ENCODE measurements around the gene PDIA5.

Gene PDIA5

DNA sequence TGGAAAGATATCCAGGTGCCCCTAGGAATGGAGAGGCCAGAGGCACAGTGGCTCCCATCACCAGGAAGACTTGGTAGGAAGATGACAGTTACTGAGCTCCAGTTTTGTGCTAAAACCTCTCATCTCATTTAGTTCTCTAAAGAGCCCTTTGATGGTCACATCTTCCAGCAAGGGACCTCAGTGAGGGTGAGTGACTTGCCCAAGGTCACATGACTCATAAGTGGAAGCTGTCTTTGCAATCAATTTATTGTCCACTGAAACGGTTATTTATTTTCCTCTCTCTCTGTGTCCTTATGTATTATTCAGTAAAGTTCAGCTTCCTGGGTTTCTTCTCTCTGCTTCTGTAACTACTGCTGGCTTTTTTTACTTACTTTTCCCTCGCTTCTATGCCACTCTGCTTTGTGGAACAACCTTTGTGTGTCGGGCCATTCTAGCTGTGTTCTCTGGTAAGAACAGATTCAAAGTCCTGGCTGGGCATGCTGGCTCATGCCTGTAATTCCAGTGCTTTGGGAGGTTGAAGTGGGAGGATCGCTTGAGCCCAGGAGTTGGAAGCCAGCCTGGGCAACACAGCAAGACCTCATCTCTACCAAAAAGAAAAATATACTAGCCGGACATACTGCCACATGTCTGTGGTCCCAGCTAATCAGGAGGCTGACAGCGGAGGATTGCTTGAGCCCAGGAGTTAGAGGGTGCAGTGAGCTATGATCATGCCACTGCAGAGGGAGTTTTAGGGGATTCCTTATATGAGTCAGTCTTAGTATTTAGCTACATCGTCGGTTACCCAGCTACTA lies 55.9 kb downstream of the PDIA5 start:
- H3K9ac ChIP-seq (ENCODE audit: low read length) = peak overlapping the region; percentile 71
- H3K18ac ChIP-seq (ENCODE audit: low read depth in 1 of 2, low read length in 2 of 2) = no peak overlapping the region
- no peak overlapping the region for H2BK5ac ChIP-seq (ENCODE audit: low read depth, low read length, poor library complexity, severe bottlenecking)
- WGBS = 88% methylated on average over 8 of the region's 8 CpGs
- H2AFZ ChIP-seq (ENCODE audit: low read depth, low read length) = no peak overlapping the region
- H3K4me1 ChIP-seq (ENCODE audit: control insufficient read depth, insufficient read depth, low read depth, low read length) = peaks cover 1% of the 10 kb centered on the region
- no peak overlapping the region for H2BK12ac ChIP-seq (ENCODE audit: low read length in 2 of 2)
- no peak overlapping the region for H3K4ac ChIP-seq (ENCODE audit: low read depth in 1 of 2, low read length in 2 of 2)
- no peak overlapping the region for H3K4me3 ChIP-seq (ENCODE audit: insufficient read depth in 1 of 2, low read depth in 1 of 2, low read length in 2 of 2)
- H2BK120ac ChIP-seq (ENCODE audit: low read depth, low read length) = no peak overlapping the region
- H4K8ac ChIP-seq (ENCODE audit: low read length) = no peak overlapping the region
- H3K23ac ChIP-seq (ENCODE audit: low read length in 2 of 2) = no peak overlapping the region
- H3K9me3 ChIP-seq (ENCODE audit: control insufficient read depth, low read length) = no peaks in the 10 kb centered on the region
- peaks cover 57 to 89% of the 10 kb centered on the region in 2 experiments for H3K36me3 ChIP-seq (ENCODE audit: control insufficient read depth in 1 of 2, insufficient read depth in 2 of 2, low read depth in 1 of 2, low read length in 2 of 2)
- no peak overlapping the region for H3K14ac ChIP-seq (ENCODE audit: low read length in 2 of 2)
- no peak overlapping the region for H3K4me2 ChIP-seq (ENCODE audit: low read length, poor library complexity, severe bottlenecking)
- DNase-seq = peak; percentile 47
- H2AK5ac ChIP-seq (ENCODE audit: low read length, severe bottlenecking) = no peak overlapping the region
- no peak overlapping the region for H3K27ac ChIP-seq (ENCODE audit: low read length, poor library complexity, severe bottlenecking)
- H2BK15ac ChIP-seq (ENCODE audit: low read depth, poor library complexity, severe bottlenecking) = no peak overlapping the region
- no peaks in the 10 kb centered on the region for H3K79me1 ChIP-seq (replicated peaks; ENCODE audit: low read length, poor library complexity, severe bottlenecking)
- no peak overlapping the region for H4K91ac ChIP-seq (ENCODE audit: low read length)
- no peaks in the 10 kb centered on the region for H3K27me3 ChIP-seq (ENCODE audit: control insufficient read depth in 1 of 2, insufficient read depth in 1 of 2, low read length in 2 of 2)

DNA sequence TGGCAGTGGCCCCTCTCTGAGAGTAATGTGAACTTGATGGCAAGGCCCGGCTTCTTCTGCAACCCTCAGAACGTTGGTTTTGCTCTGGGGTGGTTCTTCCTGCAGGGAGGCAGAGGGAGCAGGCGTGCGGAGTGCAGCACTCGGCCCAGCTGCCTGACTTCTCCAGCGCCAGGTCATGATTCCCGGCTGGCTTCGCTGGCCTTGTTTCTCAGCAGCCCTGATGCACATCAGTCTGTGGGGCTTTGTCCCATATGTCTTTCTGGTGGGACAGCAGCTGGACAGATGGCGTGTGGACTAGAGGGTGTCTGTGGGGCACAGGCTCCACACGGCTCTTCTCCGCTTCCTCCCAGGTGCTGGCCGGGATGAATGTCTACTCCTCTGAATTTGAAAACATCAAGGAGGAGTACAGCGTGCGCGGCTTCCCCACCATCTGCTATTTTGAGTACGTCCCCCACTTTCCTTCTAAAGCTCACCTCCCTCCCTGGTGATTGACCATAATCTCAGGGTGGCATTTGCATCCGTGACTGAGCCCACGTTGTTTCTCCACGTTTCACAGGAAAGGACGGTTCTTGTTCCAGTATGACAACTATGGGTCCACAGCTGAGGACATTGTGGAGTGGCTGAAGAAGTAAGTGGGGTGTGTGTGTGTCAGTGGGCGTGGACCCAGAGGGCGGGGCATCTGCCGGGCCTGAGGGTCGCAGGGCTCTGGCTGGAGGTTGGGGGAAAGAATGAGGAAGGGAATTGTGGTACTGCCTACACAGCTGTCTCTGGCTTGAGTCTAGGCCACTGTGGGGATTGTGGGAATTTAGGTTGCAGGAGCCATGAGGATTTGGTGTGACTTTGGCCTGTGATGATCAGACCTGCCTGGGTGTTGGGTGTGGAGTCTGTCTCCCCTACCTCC lies 57.1 kb downstream of the PDIA5 start:
- Histone ChIP-seq H3K4me2 (ENCODE audit: low read length, poor library complexity, severe bottlenecking) (no peak overlapping the region), H3K9me3 (ENCODE audit: control insufficient read depth, low read length) (no peaks in the 10 kb centered on the region), H3K36me3 (ENCODE audit: control insufficient read depth in 1 of 2, insufficient read depth in 2 of 2, low read depth in 1 of 2, low read length in 2 of 2) (peaks cover 51 to 88% of the 10 kb centered on the region in 2 experiments), H3K4ac (ENCODE audit: low read depth in 1 of 2, low read length in 2 of 2) (no peak overlapping the region), H2BK5ac (ENCODE audit: low read depth, low read length, poor library complexity, severe bottlenecking) (no peak overlapping the region), H3K4me1 (ENCODE audit: control insufficient read depth, insufficient read depth, low read depth, low read length) (peaks cover 1% of the 10 kb centered on the region), H4K91ac (ENCODE audit: low read length) (peak overlapping the region; percentile 34), H2BK120ac (ENCODE audit: low read depth, low read length) (no peak overlapping the region), H3K79me1 (replicated peaks; ENCODE audit: low read length, poor library complexity, severe bottlenecking) (no peaks in the 10 kb centered on the region), H2BK12ac (ENCODE audit: low read length in 2 of 2) (no peak overlapping the region), H2AFZ (ENCODE audit: low read depth, low read length) (no peak overlapping the region), H2BK15ac (ENCODE audit: low read depth, poor library complexity, severe bottlenecking) (no peak overlapping the region), H2AK5ac (ENCODE audit: low read length, severe bottlenecking) (no peak overlapping the region), H4K8ac (ENCODE audit: low read length) (no peak overlapping the region), H3K27ac (ENCODE audit: low read length, poor library complexity, severe bottlenecking) (no peak overlapping the region), H3K14ac (ENCODE audit: low read length in 2 of 2) (no peak overlapping the region), H3K4me3 (ENCODE audit: insufficient read depth in 1 of 2, low read depth in 1 of 2, low read length in 2 of 2) (no peak overlapping the region), H3K18ac (ENCODE audit: low read depth in 1 of 2, low read length in 2 of 2) (no peak overlapping the region), H3K9ac (ENCODE audit: low read length) (peak overlapping the region; percentile 71), H3K27me3 (ENCODE audit: control insufficient read depth in 1 of 2, insufficient read depth in 1 of 2, low read length in 2 of 2) (no peaks in the 10 kb centered on the region), H3K23ac (ENCODE audit: low read length in 2 of 2) (no peak overlapping the region)
- WGBS = 97% methylated on average over 24 of the region's 24 CpGs
- no peak for DNase-seq

DNA sequence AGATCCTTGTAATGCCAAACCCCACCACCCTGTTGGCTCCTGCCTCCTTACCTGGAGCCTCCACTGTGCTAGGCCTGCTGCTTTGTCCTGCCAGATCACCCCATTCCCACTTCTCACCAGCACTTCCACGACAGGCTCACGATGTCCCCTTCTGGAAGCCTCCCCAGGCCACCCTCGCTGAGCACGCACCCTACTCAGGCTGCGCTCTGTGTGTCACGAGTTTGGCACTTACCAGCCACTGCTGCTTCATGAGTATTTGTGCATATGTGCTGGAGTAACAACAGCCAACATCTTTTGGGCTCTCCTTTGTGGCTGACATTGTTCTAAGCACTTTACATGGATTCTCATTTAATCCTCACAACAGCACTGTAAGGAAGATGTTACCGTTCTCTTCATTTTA lies 58.1 kb downstream of the PDIA5 start:
- 98% methylated on average over 7 of the region's 7 CpGs for WGBS
- Histone ChIP-seq H2AK5ac (ENCODE audit: low read length, severe bottlenecking) (no peak overlapping the region), H4K91ac (ENCODE audit: low read length) (no peak overlapping the region), H2BK120ac (ENCODE audit: low read depth, low read length) (no peak overlapping the region), H3K9ac (ENCODE audit: low read length) (no peak overlapping the region), H2AFZ (ENCODE audit: low read depth, low read length) (no peak overlapping the region), H3K4ac (ENCODE audit: low read depth in 1 of 2, low read length in 2 of 2) (no peak overlapping the region), H3K18ac (ENCODE audit: low read depth in 1 of 2, low read length in 2 of 2) (no peak overlapping the region), H3K79me1 (replicated peaks; ENCODE audit: low read length, poor library complexity, severe bottlenecking) (peaks cover 2% of the 10 kb centered on the region), H3K36me3 (ENCODE audit: control insufficient read depth in 1 of 2, insufficient read depth in 2 of 2, low read depth in 1 of 2, low read length in 2 of 2) (peaks cover 51 to 88% of the 10 kb centered on the region in 2 experiments), H2BK5ac (ENCODE audit: low read depth, low read length, poor library complexity, severe bottlenecking) (no peak overlapping the region), H3K9me3 (ENCODE audit: control insufficient read depth, low read length) (no peaks in the 10 kb centered on the region), H3K4me2 (ENCODE audit: low read length, poor library complexity, severe bottlenecking) (no peak overlapping the region), H3K4me3 (ENCODE audit: insufficient read depth in 1 of 2, low read depth in 1 of 2, low read length in 2 of 2) (no peak overlapping the region), H2BK15ac (ENCODE audit: low read depth, poor library complexity, severe bottlenecking) (no peak overlapping the region), H3K14ac (ENCODE audit: low read length in 2 of 2) (no peak overlapping the region), H3K27me3 (ENCODE audit: control insufficient read depth in 1 of 2, insufficient read depth in 1 of 2, low read length in 2 of 2) (no peaks in the 10 kb centered on the region), H3K23ac (ENCODE audit: low read length in 2 of 2) (no peak overlapping the region), H4K8ac (ENCODE audit: low read length) (no peak overlapping the region), H3K27ac (ENCODE audit: low read length, poor library complexity, severe bottlenecking) (no peak overlapping the region), H2BK12ac (ENCODE audit: low read length in 2 of 2) (no peak overlapping the region), H3K4me1 (ENCODE audit: control insufficient read depth, insufficient read depth, low read depth, low read length) (peaks cover 1% of the 10 kb centered on the region)
- no peak for DNase-seq

DNA sequence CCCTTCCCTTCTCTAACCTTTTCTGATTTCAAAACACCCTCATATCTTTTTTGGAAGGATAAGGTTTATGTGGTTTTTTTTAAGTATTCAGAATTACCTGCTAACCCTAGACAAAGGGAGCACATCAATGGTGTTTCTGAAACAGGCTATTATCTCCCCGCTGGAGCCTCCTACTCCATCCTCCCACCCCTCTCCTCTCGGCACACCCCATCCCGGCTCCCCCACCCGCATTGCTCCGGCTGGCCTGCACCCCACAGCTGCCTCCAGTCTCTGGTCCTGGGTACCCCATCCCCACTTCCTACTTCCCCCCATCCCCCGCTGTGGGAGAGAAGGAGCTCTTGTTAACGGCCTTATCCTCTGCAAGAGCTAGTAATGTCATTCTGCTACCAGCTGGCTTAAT lies 59.2 kb downstream of the PDIA5 start:
- Histone ChIP-seq H4K91ac (ENCODE audit: low read length) (no peak overlapping the region), H2AK5ac (ENCODE audit: low read length, severe bottlenecking) (no peak overlapping the region), H3K4me2 (ENCODE audit: low read length, poor library complexity, severe bottlenecking) (no peak overlapping the region), H3K4me1 (ENCODE audit: control insufficient read depth, insufficient read depth, low read depth, low read length) (peaks cover 1% of the 10 kb centered on the region), H2BK12ac (ENCODE audit: low read length in 2 of 2) (no peak overlapping the region), H3K4ac (ENCODE audit: low read depth in 1 of 2, low read length in 2 of 2) (no peak overlapping the region), H3K9ac (ENCODE audit: low read length) (no peak overlapping the region), H3K27ac (ENCODE audit: low read length, poor library complexity, severe bottlenecking) (no peak overlapping the region), H2BK15ac (ENCODE audit: low read depth, poor library complexity, severe bottlenecking) (no peak overlapping the region), H3K14ac (ENCODE audit: low read length in 2 of 2) (no peak overlapping the region), H3K27me3 (ENCODE audit: control insufficient read depth in 1 of 2, insufficient read depth in 1 of 2, low read length in 2 of 2) (no peaks in the 10 kb centered on the region), H3K79me1 (replicated peaks; ENCODE audit: low read length, poor library complexity, severe bottlenecking) (peaks cover 3% of the 10 kb centered on the region), H3K4me3 (ENCODE audit: insufficient read depth in 1 of 2, low read depth in 1 of 2, low read length in 2 of 2) (no peak overlapping the region), H3K18ac (ENCODE audit: low read depth in 1 of 2, low read length in 2 of 2) (no peak overlapping the region), H4K8ac (ENCODE audit: low read length) (no peak overlapping the region), H2BK5ac (ENCODE audit: low read depth, low read length, poor library complexity, severe bottlenecking) (no peak overlapping the region), H2BK120ac (ENCODE audit: low read depth, low read length) (no peak overlapping the region), H3K9me3 (ENCODE audit: control insufficient read depth, low read length) (no peaks in the 10 kb centered on the region), H2AFZ (ENCODE audit: low read depth, low read length) (no peak overlapping the region), H3K36me3 (ENCODE audit: control insufficient read depth in 1 of 2, insufficient read depth in 2 of 2, low read depth in 1 of 2, low read length in 2 of 2) (peaks cover 50 to 87% of the 10 kb centered on the region in 2 experiments), H3K23ac (ENCODE audit: low read length in 2 of 2) (no peak overlapping the region)
- no peak for DNase-seq
- WGBS = over 99% methylated on average over 6 of the region's 7 CpGs

Data from mesenchymal stem cell (in vitro differentiated cells and primary cell).